ENCODE results near the gene TRABD2B.

DNA sequence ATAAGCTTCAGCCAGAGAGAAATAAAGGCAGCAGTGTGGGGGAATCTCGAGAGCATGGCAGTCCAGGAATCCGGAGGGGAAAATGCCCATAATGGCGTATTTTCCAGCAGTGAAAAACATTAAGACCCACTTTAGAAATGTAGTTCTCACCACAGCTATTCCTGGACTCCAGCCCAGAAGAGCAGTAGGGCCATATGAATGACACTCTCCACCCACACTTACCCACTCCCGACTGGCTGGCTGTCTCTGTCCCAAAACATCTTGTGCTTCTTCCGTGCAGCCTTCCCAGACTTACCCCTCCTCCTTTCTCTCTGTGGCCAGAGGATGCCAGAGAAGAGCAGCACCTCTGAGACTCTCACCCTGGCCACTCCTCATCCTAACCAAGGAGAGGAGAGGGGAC is 56.4 kb downstream of the TRABD2B start:
- TF ChIP-seq, protein P1, sequence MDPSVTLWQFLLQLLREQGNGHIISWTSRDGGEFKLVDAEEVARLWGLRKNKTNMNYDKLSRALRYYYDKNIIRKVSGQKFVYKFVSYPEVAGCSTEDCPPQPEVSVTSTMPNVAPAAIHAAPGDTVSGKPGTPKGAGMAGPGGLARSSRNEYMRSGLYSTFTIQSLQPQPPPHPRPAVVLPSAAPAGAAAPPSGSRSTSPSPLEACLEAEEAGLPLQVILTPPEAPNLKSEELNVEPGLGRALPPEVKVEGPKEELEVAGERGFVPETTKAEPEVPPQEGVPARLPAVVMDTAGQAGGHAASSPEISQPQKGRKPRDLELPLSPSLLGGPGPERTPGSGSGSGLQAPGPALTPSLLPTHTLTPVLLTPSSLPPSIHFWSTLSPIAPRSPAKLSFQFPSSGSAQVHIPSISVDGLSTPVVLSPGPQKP (IDR thresholded peaks at IDR 0.05; ENCODE audit: borderline replicate concordance, low read depth, low read length) = no peak
- TF ChIP-seq NFE2L2 (IDR thresholded peaks at IDR 0.05; ENCODE audit: low read depth, low read length) (no peak), CTCF (conservative IDR thresholded peaks at IDR 0.05; ENCODE audit: low read depth, low read length) (no peak), POLR2A (IDR thresholded peaks at IDR 0.05; ENCODE audit: low read depth, low read length) (no peak), BHLHE40 (IDR thresholded peaks at IDR 0.05; ENCODE audit: low read depth, low read length) (no peak), SMC3 (IDR thresholded peaks at IDR 0.05; ENCODE audit: low read depth, low read length) (no peak), MXI1 (IDR thresholded peaks at IDR 0.05; ENCODE audit: borderline replicate concordance, low read depth, low read length) (no peak), CEBPB (IDR thresholded peaks at IDR 0.05; ENCODE audit: low read depth, low read length) (no peak), CHD1 (IDR thresholded peaks at IDR 0.05; ENCODE audit: low read depth, low read length) (no peak), RAD21 (IDR thresholded peaks at IDR 0.05; ENCODE audit: low read length) (no peak), MAFK (IDR thresholded peaks at IDR 0.05; ENCODE audit: low read depth, low read length) (no peak), RCOR1 (IDR thresholded peaks at IDR 0.05; ENCODE audit: insufficient replicate concordance, low read length) (no peak)
